Activated T-cell treated with anti-CD3 and anti-CD28 coated beads, Interleukin-2, amount 50 U/mL, for 1 hour (primary cell): ENCODE results near the gene TP53AIP1.

Experiments used
- DNase-seq: peaks from one replicate; pipeline ENCODE4 v3.0.0-alpha.2; 2020

Gene TP53AIP1

DNA sequence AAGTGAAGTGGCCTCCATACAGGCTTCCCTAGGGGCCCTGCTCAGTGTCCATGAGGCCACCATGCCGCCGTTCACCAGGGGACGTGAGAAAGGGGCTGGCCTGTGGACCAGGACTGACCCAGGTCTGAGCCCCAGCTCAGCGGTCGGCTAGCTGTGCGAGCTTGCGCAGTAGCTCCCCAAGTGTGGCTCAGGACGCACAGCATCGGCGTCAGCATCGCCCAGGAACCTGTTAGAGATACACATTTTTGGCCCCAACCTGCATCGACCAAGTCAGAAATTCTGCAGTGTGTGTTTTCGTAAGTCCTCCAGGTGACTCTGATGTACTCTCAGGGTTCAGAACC lies 429 bp downstream of the TP53AIP1 start:
- no peak for DNase-seq

DNA sequence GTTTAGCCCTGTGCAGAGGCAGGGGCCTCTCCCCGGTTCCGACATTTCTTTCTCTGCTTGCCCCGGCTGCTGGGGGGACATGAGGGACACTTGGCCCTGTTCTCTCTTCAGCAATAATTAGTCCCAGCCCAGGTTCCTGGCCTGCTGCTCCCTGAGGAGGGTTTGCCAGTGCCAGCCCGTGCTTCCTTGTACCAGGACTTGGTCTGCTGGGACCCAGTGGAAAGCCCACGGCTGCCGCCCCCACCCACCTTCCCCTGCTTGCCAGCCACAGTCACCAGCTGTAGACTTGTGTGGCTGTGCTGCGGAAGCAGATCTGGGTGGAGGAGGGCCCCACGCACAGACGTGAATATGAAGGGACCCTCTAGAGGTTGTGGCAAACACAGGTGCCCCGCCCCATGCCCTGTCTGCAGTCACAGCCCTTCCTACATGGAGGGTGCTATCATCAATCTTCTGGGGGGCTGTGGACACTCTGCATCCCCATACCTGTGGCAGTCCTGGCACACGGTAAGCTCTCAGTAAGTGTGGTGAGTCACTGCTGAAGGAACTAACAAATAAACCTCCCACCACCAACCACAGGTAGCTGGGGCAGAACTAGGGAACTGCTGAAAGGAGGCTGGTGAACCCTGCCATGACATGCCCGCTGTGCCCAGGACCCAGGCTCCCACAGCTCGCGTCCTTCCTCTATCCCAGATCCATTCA lies 949 bp downstream of the TP53AIP1 start:
- DNase-seq: no peak

DNA sequence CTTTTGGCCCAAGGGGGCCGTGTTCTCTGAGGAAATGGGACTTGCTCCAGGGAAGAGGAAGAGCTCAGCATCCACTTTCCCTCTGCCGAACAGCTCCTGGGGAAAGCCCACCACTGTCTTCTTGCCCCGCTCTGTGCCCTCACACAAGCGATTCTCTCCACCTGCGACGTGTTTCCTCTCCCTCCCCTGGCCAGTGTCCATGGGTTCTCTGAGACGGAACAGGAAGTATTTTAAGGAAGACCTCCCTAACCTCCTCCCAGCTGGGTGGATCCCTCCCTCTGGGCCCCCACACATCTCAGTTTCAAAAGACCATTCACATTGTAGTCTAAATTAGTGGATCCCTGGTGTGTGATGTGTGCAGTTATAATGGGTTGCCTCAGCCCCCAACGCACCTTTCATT lies 1.6 kb downstream of the TP53AIP1 start:
- no peak for DNase-seq

DNA sequence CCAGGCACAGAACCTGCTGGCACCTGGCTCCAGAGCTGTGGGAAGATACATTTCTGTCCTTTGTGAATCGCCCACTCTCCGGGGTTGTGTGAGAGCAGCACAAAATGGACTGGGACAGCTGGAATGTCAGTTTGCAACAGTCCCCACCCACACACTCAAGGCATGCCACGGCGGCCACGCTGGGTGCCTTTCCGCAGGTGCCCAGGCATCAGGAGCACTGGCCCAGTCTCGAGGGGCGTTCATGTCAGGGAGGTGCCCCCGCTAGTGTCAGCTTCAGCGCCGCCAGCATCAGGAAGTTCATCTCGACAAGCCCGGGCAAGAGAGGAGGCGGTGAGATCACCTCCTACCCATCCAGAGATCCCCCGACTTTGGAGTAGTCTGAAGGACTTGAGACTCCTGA lies 2.1 kb downstream of the TP53AIP1 start:
- DNase-seq: no peak

DNA sequence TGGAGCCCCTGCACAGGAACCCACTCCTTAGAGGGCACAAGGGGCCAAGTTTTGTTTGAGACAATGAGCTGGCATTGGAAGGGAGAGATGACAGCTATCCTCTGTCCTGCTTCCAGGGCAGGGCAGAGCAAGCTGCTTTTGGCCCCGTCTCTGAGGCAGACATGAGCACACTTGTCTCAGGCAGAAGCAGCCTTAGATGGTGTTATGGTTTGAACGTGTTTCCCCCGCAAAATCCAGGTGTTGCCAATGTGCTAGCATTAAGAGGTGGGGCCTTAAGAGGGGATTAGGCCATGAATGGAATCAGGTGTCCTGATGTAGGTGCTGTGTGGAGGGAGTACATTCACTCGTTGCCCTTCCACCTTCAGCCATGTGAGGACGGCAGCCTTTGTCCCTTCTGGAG lies 2.5 kb downstream of the TP53AIP1 start:
- no peak for DNase-seq

DNA sequence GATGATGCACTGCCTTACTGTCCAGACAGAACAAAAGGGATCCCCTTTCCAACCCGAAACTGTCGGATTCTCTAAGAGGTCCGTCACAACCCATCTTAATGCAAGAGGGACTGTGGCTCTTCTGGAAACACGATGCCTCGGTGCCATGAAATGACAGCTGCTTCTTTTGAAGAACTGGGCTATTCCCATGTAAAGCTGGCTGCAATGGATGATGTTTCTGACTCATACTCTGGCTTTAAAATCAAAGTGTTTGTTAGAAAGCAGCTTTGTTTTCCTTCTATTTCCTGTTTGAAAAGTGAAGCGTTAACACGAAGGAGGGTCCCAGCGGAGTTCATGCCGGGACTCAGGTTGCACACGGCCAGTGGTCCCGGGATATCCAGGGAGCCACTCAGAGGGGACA lies 3.1 kb downstream of the TP53AIP1 start:
- no peak for DNase-seq

DNA sequence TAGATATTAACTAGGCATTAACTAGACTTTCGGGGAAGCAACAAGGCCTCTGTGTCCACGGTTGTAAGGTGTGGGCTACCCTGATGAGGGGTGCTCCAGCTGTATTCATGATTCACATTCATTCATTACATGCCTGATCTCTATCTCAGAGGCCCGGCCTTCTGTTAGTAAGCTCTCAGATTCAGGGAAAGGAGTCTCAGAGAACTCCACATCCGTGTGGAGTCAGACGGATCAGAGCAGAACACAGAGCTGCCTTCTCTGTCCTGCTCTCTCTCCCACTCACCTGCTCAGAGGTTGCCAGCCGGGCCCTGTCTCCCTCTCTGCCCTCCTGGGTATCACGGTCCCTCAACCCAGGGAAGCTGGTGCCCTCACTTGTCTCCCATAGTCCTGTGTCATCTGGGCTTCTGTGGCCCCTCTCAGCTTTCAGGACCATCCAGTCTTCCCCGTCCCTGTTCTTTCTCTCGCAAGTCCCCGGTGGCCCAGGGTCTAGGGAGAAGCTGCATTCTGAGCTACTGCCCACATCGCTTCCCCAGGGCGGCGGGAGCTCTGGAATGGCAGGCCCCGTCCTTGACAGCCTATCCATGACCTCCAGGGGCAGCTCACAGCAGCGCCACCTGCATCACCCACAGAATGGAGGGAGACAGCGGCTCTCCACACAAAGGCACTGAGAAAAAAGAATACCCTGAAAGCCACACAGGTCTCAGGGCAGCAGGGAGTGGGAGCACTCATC lies 4.3 kb downstream of the TP53AIP1 start:
- DNase-seq: no peak

DNA sequence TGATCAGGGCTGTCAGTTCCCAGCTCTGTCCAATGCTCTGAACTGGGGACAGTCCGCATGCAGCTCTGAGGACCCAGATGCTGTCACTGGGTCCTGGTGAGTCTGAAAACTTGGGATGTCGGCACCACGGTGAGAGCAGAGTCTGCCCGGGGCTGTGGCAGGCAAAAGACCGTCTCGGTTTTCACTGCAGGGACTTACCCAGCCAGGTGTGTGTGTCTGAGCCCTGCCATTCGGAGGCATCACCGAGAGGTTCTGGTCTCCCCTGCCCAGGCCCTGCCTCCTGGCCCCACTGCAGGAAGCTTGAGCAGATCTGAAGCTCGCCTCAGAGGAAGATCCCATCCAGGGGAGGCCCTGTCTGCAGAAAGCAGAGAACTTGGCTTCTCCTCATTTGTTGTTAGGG lies 5.2 kb downstream of the TP53AIP1 start:
- no peak for DNase-seq

DNA sequence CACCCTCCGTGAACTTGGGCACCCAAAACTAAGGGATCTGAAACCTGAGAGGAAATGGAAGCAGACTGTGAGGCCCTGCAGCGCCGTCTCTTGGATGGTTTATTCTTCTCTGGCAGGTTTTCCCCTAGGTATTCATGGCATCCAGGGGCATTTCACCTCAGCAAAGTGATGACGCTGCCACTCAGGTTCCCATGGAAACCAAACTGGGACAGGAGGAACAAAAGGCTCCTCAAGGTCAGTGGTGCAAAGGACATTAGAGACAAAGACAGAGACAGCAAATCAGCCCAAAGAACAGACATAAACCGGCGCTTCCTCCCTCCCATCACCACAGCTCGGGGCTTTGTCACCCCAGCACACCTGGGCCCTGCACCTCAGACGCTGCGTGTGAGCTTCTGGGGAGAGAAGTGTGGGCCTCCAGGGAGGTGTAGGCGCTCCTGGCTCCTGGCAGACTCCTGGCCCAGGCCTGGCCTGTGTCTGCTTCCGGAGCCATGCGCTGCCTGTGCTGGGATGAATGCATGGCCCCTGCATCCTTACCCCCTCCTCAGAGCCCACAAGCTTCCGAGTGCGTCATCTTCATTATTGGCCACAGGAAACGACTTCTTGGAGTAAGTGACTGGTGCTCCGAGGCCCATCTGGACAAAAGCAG lies 5.9 kb downstream of the TP53AIP1 start:
- DNase-seq: no peak

DNA sequence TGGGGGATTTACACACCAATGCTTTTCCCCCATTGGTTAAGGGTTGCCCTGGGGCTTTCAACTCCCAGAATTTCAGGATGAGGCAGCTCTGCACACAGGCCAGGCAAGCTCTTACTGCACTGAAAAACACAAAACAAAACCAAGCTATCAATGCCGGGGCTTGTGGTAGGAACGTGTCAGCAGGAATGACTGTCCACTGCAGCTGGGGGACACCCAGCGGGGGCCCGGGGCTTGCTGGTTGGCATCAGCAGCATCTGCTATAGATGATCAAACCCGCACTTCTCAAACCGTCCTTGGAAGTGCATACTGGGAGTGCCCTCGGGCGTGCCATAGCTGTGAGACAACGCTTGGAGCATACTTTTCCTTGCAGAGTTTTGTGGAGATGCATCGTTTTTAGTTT lies 7.7 kb downstream of the TP53AIP1 start:
- no peak for DNase-seq

DNA sequence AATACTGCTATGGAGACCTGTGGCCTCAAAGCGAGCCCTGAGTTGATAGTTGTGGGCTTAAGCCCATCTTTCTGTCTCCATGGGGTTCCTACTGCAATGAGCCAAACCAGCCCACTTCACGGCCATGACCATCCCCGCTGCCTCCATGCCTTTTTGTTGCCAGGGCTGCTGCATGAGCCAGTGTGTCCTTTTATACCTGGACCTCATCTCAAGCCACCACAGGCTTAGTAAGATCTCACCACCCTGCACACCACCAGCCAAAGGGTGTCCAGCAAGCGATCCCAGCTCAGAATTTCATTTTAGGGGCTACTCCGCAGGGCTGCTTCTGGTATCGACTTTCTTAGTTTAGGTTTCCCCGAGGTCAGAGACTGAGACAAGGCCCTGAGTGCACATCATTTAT lies 8.3 kb downstream of the TP53AIP1 start:
- DNase-seq: no peak

DNA sequence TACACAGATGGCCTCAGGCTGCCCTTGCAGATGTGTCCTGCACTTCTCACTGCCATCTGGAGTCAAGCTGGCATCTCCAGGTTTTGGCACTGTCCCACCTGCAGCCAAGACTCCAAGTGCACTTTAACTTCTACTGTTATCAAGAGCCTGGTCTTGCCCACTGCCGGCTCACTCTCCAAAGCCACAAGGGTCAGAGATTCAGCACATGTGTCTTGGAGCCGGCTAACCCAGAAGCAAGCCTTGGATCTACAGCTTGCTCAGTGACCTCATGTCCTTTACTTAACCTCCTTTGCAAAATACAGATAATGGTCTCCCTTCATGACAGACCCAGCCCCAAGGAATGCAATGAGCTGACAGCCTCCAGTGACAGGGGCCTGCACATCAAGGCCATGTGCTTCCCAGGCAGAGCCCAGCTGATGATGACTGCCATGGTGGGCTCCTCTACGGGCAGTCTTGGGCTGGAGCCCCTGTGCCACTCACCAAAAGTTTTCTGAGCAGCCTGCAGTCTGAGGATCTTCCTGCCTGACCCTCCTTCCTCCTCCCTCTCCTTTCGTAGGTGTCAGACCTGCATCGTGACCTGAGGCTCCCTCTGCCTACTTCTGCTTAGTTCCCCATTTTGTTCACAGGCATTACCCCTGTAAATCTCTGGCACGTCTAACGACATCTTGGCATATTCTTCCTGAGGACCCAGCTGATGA lies 9.0 kb downstream of the TP53AIP1 start:
- DNase-seq: no peak

DNA sequence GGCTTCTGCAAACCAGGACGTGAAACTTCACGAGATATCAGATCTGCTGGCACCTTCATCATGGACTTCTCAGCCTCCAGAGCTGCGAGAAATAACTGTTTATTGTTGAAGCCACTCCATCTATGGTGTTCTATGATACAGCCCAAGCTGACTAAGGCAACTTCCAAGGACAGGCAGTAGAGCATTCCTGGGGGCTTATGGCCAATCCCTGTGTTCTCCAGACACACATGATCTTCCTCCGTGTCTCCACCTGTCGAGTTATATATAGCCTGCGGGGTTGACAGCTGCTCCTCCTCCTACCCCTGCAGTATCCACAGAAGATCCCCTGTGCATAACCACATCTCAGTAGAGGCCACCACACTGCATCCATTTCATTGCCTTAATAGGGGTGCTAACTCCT lies 11.0 kb downstream of the TP53AIP1 start:
- DNase-seq: no peak

DNA sequence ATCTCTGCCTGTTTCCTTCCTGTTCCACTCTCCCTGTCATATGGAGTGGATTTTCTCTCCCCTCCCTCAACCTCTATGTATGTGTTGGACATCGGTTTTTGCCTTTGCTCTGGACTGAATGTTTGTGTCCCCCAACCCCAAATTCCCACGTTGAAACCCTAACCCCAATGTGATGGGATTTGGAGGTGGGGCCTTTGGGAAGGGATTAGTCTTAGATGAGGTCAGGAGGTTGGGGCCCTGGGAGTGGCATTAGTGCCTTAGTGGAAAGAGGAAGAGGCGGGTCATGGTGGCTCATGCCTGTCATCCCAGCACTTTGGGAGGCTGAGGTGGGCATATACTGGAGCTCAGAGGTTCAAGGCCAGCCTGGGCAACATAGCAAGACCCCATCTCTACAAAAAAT lies 11.6 kb downstream of the TP53AIP1 start:
- DNase-seq: no peak

DNA sequence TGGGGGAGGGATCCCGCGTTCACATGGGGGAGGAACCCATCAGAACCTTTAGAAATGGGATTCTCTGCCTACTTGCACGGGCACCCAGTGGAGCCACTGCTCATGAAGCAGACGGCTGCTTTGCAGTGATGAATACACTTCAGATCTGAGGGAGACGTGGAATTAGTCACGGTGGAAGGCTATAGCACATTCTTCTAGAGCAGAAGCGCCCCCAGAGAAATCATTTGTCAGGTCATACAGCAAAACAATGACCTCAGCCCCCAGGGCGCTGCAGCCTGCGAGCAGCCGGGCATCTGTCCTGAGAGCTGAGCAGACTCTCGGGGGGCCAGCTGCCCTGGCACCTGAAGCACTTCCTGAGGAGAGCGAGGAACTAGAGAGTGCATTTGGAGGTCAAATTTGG lies 12.7 kb downstream of the TP53AIP1 start:
- DNase-seq: no peak

DNA sequence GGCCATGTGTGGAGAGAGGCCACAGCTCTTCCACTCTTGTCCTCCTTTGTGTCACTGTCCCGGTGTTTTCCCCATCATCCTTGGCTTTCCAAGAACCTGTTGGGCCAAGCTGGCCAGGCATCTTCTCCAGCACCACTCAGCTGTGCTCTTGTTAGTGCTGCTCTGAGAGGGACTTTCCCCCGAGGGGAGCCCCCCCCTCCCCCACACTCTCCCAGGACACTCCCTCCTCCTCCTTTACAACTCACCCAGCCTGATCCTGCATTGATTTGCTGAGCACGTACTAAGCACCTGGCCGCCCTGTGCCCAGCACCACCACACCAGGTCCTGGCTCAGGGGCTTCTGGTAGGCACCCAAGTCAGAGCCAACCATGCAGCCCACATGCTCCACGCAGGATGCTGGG lies 13.2 kb downstream of the TP53AIP1 start:
- DNase-seq: no peak

DNA sequence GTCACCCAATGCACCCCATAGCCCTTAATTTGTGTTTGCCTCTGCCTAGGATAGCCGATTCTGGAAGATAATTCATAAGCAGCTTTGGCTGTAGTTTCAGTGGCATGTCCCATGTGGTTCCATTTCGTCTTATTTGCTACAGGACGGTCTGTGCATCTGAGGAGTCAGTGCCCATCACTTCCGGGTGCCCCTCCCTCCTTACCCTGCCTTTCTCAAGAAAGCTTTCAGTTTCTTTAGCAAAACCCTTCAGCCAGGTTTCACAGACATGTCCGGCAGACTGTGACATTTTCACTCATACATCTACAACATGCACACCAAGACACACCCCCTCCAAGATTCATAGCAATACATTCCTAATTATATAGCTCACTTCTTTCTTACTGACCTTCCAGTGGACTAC lies 14.3 kb downstream of the TP53AIP1 start:
- DNase-seq: no peak

DNA sequence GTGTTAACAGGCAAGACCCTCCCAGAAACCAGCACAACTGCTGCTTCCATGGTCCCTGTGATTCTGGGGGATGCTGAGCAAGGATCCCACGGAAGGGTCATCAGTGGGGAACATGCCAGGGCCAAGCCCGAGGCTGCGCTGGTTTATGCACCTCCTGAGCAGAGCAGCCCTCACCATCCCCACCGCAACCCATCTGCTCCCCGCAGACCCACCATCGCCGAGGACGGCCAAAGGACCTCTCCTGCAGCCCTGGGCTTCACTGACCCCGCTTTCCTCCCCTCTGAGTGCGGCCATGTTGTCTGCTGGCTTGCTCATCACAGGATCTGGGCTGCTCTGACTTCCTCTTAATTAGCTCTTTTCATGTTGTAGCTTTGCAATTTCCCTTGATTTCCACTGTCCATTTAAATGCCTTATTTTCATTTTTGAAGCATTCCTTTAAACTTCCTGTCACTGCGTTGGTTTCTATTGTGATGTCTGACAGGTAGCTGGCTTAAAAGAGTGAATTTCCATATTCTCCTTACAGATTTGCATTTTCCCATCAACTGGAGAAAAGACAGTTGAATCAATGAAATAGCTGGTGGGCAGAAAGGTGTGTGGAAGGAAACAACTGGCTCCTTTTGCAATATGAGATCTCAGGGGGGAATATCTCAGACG lies 14.9 kb downstream of the TP53AIP1 start:
- DNase-seq: no peak

DNA sequence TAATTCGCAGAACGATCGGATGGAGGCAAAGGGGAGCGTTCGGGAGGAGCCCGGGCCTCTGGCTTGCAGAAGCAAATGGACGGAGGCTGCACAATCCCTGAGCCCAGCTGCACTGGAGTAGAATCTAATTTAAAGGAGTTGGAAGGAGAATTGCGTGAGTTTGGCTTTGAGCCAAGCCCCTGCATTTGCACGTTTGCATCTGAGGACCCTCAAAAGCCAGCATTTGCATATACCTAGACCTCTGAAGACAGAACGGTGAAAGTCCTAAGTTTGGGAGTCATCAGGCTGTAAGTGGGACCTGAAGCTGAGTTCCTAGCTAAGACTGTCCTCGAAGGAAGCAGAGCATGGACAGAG lies 15.6 kb downstream of the TP53AIP1 start:
- no peak for DNase-seq

DNA sequence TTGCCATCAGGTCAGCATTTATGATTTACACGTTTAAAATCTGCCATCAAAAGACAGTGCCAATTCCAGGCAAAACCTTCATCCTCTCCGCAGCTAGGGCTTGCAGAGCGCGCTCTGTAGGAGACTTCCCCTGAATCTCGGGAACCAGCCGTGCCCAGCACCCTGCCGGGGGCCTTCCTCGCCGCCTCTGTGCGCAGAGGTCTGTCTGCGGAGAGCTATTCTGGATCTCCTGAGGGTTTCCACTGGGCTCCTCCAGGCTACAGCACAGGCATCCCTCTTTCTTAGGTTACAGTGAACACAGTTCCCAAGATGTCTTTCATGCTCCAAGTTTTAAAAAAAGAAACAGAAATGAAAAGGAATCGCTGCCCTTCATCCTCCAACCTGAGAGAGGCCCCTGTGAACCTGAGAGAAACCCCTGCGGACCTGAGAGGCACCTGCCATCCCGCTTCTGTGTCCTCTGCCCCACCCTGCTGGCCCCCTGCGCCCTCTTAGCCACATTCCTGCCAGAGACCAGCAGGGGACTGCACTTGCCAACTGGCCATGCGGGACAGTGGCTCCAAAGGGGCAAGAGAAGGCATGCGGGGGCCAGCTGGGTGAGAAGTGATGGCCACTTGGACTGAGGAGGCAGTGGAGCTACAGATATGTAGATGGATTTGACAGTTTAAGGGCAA lies 16.1 kb downstream of the TP53AIP1 start:
- no peak for DNase-seq

DNA sequence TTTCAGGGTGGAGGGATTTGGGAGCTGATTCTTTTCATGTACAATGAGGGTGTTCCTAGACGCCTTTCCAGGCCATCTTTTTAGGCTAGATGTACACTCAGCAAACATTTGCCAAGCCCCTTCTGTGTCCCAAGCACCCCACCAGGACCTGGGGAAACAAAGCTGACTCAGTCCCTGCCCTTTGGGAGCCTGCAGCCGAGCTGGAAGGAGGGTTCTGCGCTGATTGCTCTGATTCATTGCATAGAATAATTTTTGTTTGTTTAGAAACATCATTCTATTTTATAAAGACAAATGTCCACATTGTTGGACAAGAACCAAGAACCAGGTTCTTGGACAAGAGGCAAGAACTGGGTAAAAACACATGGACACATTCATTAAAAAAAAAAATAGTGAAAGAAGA lies 16.7 kb downstream of the TP53AIP1 start:
- no peak for DNase-seq

DNA sequence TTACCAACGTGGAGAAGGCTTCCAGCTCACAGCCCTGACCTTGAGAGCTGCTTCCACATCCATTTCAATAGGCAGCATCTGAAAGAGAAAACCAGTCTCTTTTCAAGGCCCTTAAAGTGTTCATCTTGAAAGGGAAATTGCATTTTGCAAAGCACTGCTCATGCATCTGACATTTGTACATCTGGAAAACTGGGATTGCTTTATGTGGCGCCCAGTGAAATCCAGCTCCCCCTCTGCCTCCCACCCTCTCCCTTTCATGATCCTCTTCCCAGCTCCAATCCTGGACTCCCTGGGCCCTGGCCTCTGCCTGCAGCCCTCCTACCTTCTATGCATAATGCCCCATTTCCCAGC lies 17.4 kb downstream of the TP53AIP1 start:
- DNase-seq: no peak
